Measurements from ENCODE around the gene WWP2.
"Not testable (repeated sequence)": the region's sequence is repeated elsewhere in the genome, so short reads cannot be mapped to it uniquely, and the experiment has no call there.

Gene WWP2

DNA sequence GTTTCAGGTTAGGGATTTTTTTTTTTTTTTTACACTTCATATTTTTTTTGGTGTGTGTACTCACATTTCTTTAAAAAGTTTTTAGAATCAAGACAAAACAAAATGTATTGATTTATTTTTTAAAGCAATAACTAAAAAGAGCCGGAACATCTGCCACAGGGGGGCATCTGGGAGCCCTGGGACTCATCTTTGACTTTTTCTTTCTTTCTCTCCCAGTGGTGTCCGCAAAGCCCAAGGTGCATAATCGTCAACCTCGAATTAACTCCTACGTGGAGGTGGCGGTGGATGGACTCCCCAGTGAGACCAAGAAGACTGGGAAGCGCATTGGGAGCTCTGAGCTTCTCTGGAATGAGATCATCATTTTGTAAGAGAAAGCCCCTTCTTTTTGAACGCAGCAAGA lies 36.3 kb downstream of the WWP2 start:
- DNase-seq = no peak

DNA sequence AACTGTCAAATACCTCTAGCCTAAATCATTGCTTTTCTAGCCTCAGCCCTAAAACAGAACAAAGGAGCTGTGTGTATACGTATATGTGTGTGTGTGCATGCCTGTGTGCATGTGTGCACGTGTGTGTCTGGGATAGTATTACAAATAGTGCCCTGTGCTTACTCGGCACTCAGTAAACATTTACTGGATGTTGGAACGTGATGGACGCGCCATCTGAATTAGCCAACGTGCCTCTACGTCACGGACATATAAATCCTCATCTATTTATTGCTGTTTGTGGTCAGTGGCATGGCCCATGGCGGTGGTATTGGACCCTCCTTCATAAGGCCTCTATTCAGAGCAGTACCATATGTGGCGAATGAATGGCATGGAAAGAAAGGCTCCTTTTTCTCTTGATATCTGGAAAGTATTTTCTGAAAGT lies 37.5 kb downstream of the WWP2 start:
- DNase-seq = no peak

DNA sequence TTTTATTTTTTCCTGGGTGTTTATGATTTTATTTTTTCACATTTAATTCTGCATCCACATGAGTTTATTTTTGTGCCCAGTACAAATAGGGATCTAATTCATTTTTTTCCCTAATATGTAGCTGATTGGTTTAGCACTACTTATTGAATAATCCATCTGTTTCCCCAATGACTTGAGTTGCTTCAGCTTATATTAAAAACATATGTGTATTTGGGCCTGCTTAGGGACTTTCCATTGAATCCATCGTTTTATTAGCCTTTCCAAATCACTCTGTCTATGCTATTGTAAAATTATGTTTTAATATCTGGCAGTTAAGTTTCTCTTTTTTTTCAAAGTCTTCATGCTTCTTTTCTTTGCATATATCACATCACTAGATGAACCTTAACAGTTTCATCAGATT lies 42.2 kb downstream of the WWP2 start:
- DNase-seq = no peak

DNA sequence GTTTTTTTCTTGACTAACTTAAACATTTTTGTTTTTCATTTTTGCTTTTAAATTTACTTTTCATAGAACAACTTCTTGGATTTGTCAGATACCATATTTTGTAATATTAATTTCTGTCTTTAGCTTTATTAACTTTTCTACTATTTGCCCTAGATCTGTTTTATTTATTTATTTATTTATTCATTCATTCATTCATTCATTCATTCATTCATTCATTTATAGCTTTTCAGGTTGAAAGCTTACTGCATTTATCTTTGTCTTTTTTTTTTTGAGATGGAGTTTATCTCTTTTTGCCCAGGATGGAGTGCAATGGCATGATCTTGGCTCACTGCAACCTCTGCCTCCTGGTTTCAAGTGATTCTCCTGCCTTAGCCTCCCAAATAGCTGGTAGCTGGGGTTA lies 44.6 kb downstream of the WWP2 start:
- DNase-seq = not testable (repeated sequence)

DNA sequence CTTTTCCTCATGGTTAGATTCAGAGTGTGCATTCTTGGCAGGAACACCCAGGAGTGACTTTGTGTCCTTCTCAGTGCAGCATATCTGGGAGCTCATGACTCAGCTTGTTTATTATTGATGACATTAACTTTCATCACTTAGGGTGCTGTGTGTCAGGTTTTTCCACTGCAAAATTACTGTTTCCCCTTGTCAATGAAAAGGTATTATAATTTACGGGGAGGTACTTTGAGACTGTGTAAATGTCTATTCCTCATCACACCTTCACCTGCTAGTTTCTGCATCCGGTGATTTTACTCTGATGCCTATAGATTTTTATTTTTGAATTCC lies 50.5 kb downstream of the WWP2 start:
- DNase-seq = no peak

DNA sequence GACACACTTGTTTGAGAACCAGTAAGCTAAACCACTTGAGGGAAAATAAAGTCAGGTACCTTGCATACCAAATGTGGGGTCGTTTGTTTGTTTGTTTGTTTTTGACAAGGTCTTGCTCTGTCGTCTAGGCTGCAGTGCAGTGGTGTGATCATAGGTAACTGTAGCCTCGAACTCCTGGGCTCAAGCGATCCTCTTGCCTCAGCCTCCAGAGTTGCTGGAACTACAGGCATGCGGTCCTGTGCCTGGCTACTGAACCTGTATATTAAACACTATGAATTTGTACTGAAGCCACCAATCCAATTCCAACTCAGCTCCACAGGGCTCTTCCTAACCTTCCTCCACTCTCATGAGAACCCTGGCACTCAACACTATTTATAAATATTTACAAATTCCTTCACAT lies 51.9 kb downstream of the WWP2 start:
- DNase-seq = no peak

DNA sequence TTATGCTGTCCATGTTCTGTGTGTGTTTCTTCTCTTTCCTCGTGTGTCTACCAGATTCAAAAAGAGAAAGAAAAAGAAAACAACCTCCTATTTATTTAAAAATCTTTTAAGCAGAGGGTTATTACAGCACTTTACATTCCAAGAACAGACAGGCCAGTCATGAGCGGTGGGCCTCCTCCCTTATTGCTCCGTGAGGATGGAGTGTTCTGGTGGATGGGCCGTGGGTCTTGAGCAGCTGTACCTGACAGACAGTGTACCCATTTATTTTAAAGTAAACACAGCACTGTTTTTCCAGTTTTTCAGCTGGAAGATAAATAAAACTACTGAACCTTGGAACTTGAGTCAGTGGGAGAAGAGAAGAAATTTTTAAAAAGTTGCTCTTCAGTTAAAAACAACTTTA lies 52.4 kb downstream of the WWP2 start:
- DNase-seq = no peak

DNA sequence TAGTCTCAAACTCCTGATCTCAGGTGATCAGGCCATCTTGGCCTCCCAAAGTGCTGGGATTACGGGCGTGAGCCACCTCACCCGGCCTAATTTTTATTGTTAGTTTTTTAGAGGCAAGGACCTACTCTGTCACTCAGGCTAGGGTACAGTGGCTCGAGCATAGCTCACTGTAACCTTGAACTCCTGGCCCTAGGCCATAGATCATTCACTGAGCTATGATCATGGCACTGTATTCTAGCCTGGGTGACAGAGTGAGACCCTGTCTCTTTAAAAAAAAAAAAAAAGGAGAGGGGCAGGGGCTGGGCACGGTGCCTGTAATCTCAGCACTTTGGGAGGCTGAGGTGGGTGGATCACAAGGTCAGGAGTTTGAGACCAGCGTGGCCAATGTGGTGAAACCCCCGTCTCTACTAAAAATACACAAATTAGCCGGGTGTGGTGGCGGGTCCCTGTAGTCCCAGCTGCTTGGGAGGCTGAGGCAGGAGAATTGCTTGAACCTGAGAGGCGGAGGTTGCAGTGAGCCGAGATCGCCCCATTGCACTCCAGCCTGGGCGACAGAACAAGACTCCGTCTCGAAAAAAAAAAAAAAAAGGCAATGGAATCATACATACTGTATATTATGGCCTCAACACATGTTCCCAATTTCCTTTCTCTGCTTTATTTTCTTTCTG lies 53.2 kb downstream of the WWP2 start:
- DNase-seq = not testable (repeated sequence)

DNA sequence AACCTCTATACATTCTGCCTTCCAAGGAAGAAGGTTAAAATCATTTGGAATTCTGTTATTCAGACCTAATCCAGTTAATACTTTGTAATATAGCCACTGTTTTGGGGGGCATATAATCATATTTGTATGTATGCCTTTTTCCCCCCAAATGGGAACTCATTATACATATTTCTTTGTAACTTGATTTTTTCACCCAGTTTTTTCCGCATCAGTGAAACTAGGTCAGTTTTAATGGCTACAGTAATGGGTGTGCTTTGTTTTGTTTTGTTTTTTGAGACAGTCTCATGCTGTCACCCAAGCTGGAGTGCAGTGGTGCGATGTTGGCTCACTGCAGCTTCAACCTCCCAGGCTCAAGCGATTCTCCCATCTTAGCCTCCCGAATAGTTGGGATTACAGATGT lies 54.9 kb downstream of the WWP2 start:
- DNase-seq = no peak

DNA sequence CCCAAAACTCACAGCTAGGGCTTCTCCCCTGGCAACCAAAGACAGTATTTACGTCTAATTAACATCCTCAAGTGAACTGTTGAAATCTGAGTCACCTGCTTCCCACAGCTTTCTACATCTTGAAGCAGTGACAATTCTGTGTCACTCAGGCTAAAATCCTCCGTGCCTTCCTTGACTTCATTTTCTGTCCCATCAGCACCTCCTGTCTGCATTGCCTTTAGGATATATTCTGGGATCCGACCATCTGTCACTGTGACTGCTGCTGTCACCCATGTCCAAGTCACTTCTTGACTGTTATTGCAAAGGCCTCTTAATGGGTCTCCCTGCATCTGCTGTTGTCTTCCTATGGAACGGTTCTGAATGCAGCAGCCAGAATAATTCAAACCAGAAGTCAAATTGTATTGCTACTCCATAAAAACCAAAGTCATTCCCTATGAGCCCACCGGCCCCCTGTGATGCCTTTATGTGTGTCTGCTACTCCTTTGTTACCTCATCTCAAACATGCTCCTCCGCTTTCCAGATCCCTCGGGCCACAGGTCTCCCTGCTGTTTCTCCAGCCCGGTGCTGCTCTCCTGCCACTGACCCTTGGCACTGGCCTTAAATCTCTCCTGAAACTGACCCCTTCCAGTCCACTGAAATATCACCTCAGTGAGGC lies 56.9 kb downstream of the WWP2 start:
- DNase-seq = no peak

DNA sequence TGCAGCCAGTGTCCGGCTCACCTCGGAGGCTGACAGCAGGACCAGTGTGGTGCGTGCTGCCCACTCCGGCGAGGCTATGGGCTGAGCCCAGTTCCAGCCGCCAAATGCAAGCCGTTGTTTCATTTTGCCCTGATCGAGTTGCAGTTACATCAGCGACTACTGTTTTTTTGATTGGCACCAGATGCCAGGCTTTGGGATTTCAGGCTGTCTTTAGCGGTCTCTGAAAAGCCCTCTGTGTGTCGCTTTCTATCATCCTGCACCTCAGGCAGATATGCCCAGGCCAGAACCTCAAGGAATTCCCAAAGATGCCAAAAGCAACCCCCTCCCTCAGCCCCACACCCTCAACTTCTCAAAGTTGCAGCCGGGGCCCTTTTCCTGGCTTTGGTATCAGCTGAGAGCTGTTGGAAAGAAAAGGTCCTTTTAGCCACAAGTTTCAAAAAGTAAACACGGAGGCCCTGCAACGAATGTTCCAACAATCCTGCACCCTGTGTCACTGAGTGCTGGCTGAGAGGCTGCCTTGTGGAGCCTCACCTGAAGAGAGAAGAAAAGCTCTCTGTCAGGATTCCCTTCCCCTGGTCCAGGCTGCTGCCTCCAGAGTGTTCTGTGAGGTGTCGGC lies 58.9 kb downstream of the WWP2 start:
- no peak for DNase-seq

DNA sequence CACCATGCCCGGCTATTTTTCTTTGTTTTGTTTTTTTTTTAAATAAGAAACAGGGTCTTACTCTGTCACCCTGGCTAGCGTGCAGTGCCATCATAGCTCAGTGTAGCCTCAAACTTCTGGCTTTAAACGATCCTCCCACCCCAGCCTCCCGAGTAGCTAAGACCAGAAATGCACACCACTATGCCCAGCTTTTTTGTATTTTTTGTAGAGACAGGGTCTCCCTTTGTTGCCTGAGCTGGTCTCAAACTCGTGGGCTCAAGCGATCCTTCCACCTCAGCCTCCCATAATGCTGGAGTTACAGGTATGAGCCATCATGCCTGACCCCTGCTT lies 59.7 kb downstream of the WWP2 start:
- no peak for DNase-seq

DNA sequence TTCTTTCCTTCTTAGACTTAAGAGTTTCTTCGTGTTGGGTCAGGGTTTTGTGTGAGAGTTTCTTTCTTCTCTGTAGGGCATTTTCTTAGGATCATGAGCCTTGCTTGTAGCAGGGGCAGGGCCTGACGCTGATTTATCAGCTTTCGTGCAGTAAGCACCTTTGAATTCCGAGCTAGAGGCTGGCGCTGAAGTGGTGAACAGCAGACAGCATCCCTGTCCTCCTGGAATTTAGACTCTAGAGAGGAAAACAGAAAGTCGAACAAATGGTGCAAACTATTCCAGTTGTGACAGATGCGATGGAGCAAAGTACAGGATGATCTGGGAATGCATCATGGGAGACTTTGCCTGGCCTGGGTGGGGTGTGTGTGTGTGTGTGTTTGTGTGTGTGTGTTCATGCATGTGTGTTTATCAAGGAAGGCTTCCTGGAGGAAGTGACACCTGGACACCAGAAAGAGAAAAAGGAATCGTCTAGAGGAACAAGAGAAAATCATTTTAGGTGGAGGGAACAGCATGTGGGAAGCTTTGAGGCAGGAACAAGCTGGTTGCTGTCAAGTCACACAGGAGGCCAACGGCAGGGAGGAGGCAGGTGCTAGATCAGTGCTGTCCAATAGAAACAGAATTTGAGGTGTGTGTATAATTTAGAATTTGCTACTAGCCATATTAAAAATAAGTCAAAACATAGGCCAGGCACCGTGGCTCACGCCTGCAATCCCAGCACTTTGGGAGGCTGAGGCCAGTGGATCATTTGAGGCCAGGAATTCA lies 60.2 kb downstream of the WWP2 start:
- no peak for DNase-seq

DNA sequence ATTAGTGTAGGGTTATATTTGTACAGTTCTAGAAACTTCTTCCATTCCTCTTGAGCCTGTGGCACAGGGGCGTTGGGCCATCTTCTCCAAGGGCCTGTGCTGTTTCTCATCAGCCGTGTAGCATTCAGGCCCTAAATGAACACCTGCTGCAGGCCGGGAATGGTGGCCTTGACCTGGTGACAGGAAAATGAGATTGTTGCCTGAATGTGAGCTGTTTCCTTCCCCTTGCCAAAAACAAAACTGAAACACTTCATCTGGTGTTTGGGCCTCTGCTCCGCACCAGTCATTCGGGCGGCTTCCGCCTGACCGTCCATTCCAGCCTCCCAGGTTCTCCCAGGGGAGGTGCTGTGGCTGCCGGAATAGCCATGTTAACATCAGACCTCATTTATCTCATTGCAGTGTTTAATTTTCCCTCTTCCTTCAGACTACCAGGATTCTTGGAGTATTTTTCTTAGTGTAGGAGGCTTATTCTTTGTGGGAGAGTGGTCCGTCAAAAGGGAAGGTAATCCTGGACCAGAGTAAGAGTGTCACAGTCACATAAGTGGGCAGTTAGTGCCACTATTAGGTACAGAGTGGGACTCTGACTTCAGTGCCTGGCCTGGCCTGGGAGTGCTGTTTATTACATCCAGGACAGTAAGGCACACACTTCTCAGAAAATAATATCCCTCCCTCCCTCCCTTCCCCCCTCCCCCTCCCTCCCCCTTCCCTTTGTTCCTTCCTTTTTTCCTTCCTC lies 61.9 kb downstream of the WWP2 start:
- DNase-seq = no peak

DNA sequence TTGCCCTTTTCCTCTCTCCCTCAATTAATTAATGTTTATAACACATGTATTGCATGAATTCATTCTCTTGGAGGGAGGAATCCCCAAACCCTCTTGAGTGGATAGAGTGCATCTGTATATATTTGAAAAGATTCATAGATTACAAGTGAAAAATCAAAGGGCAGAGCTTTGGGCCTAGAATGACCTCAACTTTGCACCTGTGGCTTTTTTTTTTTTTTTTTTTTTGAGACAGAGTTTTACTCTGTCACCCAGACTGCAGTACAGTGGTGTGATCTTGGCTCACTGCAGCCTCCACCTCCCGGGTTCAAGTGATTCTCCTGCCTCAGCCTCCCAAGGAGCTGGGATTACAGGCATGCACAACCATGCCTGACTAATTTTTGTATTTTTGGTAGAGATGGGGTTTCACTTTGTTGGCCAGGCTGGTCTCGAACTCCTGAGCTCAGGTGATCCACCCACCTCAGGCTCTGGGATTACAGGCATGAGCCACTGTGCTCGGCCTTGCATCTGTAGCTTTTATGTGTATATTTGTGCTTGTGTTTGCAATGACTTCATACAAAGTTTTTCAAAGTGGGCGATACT lies 62.5 kb downstream of the WWP2 start:
- not testable (repeated sequence) for DNase-seq

DNA sequence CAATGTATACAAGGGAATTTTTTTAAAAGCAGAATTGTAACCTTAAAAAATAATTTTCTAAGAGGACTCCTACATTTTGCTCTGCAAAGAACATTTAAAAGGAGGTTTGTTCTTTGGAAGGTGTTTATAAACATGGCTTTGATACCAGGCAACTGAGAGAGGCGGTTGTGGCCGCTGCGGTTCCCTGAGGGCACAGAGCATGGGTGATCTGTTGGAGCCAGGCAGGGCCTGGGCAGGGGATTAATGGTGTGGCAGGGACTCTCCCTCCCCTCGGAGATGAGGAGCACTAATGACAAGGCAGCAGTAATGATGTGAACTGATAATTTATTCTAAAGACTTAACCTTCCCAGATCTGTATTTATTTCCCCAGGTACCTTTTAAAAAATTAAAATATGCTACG lies 65.4 kb downstream of the WWP2 start:
- DNase-seq = no peak

DNA sequence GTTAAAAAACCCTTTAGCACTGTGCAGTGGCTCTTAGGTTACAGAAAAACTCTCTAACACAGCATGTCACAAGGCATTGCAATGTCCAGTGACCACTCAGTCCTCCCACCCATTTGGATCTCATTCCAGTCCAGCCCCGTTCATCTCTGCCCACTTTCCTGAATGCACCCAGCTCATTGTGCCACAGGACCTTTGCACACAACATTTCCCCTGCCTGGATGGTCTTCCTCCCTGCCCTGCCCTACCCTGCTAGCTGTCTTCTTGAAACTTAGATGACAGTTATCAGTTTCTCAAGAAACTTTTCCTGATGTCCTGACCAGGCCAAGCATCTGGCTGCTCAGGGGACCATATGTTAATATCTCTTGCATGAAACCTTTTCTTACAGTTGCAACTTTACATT lies 67.2 kb downstream of the WWP2 start:
- no peak for DNase-seq

DNA sequence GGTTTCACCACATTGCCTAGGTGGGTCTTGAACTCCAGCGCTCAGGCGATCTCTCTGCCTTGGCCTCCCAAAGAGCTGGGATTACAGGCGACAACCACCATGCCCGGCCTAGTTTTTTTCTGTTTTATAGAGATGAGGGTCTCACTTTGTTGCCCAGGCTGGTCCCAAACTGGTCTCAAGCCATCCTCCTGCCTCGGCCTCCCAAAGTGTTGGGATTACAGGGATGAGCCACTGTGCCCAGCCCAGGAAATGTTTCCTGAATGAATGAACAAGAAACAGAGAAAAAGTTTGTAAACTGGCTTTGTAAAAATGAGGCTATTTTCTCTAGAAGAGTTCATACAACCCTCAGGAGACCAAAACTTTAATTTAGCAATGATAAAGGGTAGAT lies 68.0 kb downstream of the WWP2 start:
- no peak for DNase-seq

DNA sequence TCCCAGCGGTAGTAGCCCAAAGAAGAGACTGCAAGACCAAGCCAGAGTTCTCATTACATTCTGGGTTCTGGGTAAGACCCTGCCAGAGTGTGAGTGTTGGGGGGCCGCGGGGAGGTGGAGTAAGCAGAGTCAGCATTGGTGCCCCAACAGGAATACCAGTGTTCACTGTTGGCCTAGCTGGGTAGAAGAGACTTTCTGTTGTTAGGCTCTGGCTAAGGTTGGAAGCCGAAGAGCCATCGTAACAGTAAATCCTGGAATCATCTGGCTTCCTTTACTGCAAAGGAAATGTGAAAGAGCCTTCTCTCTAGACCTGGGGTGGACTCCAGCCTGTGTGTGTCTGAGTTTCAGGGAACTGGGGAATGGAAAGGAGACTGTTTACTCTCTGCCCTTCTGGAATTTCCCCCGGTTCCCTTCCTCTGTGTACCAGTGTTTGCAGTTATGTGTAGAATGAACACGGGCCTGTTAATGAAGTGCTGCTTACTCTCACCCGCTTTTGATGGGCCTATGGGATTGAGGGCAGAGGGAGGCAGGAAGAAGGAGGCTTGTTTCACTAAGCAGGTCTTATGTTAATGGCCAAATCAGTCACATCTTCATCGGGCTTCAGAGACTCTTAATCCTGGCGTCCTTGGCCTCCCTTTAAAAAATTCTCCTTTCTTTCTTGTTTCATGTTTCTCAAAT lies 68.5 kb downstream of the WWP2 start:
- DNase-seq = no peak

DNA sequence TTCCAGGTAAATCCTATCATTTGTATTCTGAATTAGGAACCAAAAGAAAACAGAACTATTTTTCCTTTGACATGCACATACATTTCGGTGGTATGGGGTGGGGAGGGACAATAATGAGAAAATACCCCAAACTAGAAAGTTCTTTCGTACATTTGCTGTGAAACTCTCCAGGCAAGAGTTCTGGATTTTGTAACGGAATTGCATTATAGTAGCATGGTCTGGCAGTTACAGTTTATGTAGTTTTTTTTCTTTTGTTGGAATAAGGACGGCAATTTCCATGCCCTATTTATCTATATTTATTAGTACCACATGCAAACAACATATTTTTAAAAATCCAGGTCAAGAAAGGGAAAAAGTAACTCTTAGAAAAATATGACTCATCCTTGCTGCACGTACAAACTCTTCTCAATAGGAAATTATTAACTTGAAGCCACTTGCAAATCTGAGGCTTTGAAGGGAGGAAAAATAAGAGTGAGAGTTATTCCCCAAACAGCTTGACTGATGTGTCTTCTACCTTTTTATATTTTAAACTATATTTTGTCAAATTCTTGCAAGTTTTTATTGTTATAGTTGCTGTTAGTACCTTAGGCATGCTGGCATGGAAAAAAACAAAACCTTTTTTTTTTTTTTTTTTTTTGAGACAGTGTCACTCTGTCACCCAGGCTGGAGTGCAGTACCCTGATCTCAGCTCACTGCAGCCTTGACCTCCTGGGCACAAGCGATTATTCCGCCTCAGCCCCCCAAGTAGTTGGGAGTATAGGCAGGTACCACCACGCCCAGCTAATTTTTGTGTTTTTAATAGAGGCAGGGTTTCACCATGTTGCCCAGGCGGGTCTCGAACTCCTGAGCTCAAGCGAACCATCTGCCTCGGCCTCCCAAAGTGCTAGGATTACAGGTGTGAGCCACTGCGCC lies 69.3 kb downstream of the WWP2 start:
- DNase-seq = no peak

Data from CD4-positive, alpha-beta T cell treated with Interleukin-10 for 1 hour (primary cell).